ENCODE results near the gene PMM1.

DNA sequence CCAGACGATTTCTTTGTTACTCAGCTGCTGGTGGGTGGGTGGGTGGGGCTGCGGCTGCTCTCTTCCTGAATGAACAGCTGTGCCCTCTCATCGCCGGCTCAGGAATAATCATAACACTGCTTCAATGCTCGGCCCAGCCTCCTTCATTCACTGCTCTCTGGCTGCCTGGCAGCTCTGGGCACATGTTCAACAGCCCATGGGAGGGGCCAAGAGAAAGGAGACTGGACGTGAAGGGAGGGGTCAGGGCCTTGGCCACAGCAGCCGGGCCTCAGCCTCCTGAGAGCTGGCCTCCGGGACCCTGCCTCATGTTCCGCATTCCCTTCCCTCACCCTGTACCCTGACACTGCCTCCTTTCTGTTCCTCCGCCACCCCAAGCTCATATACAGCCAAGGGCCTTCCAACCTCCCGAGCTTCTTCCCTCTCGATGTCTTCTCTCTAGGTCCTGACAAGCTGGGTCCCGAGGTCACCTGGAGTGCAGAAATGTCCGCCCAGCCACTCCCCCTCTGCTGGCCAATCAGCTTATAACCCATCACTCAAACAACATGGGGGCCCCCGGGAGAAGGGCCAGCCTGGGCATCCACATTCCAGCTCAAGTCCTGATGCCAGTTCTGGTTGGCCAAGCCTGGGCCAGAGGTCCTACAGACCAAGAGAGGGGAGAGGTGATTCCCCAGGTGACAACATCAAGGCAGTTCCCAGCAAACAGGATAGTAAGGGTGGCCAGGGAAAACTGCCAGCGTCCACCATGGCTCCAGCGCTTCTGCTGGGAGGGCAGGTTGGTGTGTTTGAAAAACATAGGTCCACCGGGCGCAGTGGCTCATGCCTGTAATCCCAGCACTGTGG, 32.0 kb downstream of the PMM1 start:
- TF ChIP-seq, protein P1, sequence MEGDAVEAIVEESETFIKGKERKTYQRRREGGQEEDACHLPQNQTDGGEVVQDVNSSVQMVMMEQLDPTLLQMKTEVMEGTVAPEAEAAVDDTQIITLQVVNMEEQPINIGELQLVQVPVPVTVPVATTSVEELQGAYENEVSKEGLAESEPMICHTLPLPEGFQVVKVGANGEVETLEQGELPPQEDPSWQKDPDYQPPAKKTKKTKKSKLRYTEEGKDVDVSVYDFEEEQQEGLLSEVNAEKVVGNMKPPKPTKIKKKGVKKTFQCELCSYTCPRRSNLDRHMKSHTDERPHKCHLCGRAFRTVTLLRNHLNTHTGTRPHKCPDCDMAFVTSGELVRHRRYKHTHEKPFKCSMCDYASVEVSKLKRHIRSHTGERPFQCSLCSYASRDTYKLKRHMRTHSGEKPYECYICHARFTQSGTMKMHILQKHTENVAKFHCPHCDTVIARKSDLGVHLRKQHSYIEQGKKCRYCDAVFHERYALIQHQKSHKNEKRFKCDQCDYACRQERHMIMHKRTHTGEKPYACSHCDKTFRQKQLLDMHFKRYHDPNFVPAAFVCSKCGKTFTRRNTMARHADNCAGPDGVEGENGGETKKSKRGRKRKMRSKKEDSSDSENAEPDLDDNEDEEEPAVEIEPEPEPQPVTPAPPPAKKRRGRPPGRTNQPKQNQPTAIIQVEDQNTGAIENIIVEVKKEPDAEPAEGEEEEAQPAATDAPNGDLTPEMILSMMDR (IDR thresholded peaks at IDR 0.05; ENCODE audit: insufficient read depth, low read length, poor library complexity, severe bottlenecking): no peak
- no peak for TF ChIP-seq EZH2phosphoT487 (conservative IDR thresholded peaks at IDR 0.05; ENCODE audit: low read length)

Measured in SU-DHL-6 (cell line).